GM12878 (cell line): ENCODE data around the gene CHRNA9. TPM values are rescaled to one million over a fixed set of nuclear protein-coding genes. Genes with fewer than 3 reads are reported as not detected.

ENCODE experiments used
- ATAC-seq: fragments of 200-7000 bp; cut with Tn5 transposase; 3 replicates; pipeline ENCODE4 v1.9.1; 2020; ENCODE audit warnings: mild to moderate bottlenecking, moderate library complexity
- BruUV-seq: library from RNA; stranded (reverse); fragments of 400-500 nt; replicated peaks from 2 replicates; lab custom pipeline; 2021; lab: Mats Ljungman, UMichigan
- CTCF ChIA-PET: fragments of 300-600 bp; sonication (Branson Sonifier 250); formaldehyde crosslinking; extraction: SDS; loops from one replicate; lab custom pipeline; 2021; ENCODE audit warnings: inconsistent platforms; lab: Yijun Ruan, JAX
- POLR2A ChIA-PET: fragments of 350-600 bp; formaldehyde crosslinking; extraction: SDS; loops from one replicate; lab custom pipeline; 2021; ENCODE audit warnings: inconsistent platforms; lab: Charles Lee
- RAD21 ChIA-PET: fragments of 300-600 bp; sonication (Branson Sonifier 250); formaldehyde crosslinking; loops from one replicate; lab custom pipeline; 2023; ENCODE audit warnings: antibody characterized with exemption; ENCODE audit not compliant: unreplicated experiment; lab: Charles Lee
- SMC1A ChIA-PET: fragments of 300-600 bp; sonication (Branson Sonifier 250); formaldehyde crosslinking; loops from one replicate; lab custom pipeline; 2023; ENCODE audit not compliant: unreplicated experiment, uncharacterized antibody; lab: Charles Lee
- DNase-seq: peaks from one replicate; pipeline ENCODE4 v3.0.0-alpha.2; 2011; ENCODE audit warnings: low read depth, low spot score
- FAIRE-seq: peaks from 3 replicates; lab custom pipeline; 2011; peaks lifted over from hg19 to GRCh38; lab: Jason Lieb, UNC
- H2AFZ ChIP-seq: 2 replicates; pipeline ENCODE4 v1.6.0; 2011; ENCODE audit warnings: low read depth, low read length, control low read depth; ENCODE audit not compliant: control insufficient read depth
- H3K27ac ChIP-seq: 2 replicates; pipeline ENCODE4 v1.5.1; 2011; ENCODE audit warnings: control low read depth; ENCODE audit not compliant: control insufficient read depth, insufficient read depth
- H3K27me3 ChIP-seq, 2 experiments: replicated peaks in 1 of 2; 2 replicates each; pipeline versions ENCODE4 v1.6.0 to v1.6.1; 2011; ENCODE audit warnings: low read length in 1 of 2; ENCODE audit not compliant: control insufficient read depth in 2 of 2, insufficient read depth in 2 of 2
- H3K36me3 ChIP-seq, 2 experiments: 2 replicates each; pipeline ENCODE4 v1.5.1; 2011; ENCODE audit warnings: low read length in 1 of 2; ENCODE audit not compliant: control insufficient read depth in 2 of 2, insufficient read depth in 2 of 2
- H3K4me1 ChIP-seq: 2 replicates; pipeline ENCODE4 v1.6.1; 2011; ENCODE audit warnings: mild to moderate bottlenecking, low read length, moderate library complexity, mixed read lengths; ENCODE audit not compliant: control insufficient read depth, insufficient read depth
- H3K4me2 ChIP-seq: 2 replicates; pipeline ENCODE4 v1.6.0; 2011; ENCODE audit warnings: control low read depth; ENCODE audit not compliant: control insufficient read depth, insufficient read depth
- H3K4me3 ChIP-seq: fragments of 200-600 bp; sonication (generic); 2 replicates; pipeline ENCODE4 v1.5.1; 2016
- H3K79me2 ChIP-seq: 2 replicates; pipeline ENCODE4 v1.6.0; 2011; ENCODE audit warnings: low read length; ENCODE audit not compliant: control insufficient read depth, insufficient read depth
- H3K9ac ChIP-seq: 2 replicates; pipeline ENCODE4 v1.8.0; 2011; ENCODE audit warnings: low read length, control low read depth, mixed read lengths; ENCODE audit not compliant: control insufficient read depth, insufficient read depth
- H3K9me3 ChIP-seq: replicated peaks from 3 replicates; pipeline ENCODE4 v1.5.1; 2011; ENCODE audit warnings: mild to moderate bottlenecking, low read length; ENCODE audit not compliant: control insufficient read depth, insufficient read depth
- H4K20me1 ChIP-seq: 2 replicates; pipeline ENCODE4 v1.6.0; 2011; ENCODE audit not compliant: control insufficient read depth, insufficient read depth
- ATF3 ChIP-seq: IDR thresholded peaks from 2 replicates; pipeline ENCODE4 v1.6.1; 2011; ENCODE audit warnings: low read depth, mild to moderate bottlenecking, low read length, moderate library complexity, borderline replicate concordance; ENCODE audit errors: extremely low read depth
- BCLAF1 ChIP-seq: fragments of 450-650 bp; IDR thresholded peaks from 2 replicates; pipeline ENCODE4 v1.6.1; 2017; ENCODE audit warnings: antibody characterized with exemption, mild to moderate bottlenecking, moderate library complexity
- CEBPB ChIP-seq, 2 experiments: fragments of 150-350 bp in 1 of 2; IDR thresholded peaks; 2 replicates each; pipeline ENCODE4 v1.6.1; 2012 to 2014; ENCODE audit warnings: low read depth in 2 of 2, low read length in 2 of 2, borderline replicate concordance in 1 of 2, inconsistent platforms in 1 of 2
- IRF4 ChIP-seq: IDR thresholded peaks from 2 replicates; pipeline ENCODE4 v1.6.1; 2011; ENCODE audit warnings: low read depth, low read length
- JUNB ChIP-seq: IDR thresholded peaks from 2 replicates; pipeline ENCODE4 v1.6.1; 2016; ENCODE audit warnings: antibody characterized with exemption, mild to moderate bottlenecking
- KDM1A ChIP-seq: fragments of 200-600 bp; sonication (generic); IDR thresholded peaks from 2 replicates; pipeline ENCODE4 v1.6.1; 2016; ENCODE audit warnings: borderline replicate concordance
- MEF2A ChIP-seq: IDR thresholded peaks from 2 replicates; pipeline ENCODE4 v1.6.1; 2011; ENCODE audit warnings: low read depth, mild to moderate bottlenecking, low read length, moderate library complexity; ENCODE audit not compliant: insufficient read depth
- NBN ChIP-seq: fragments of 450-650 bp; IDR thresholded peaks from 2 replicates; pipeline ENCODE4 v1.6.1; 2016
- PAX5 ChIP-seq: IDR thresholded peaks from 2 replicates; pipeline ENCODE4 v1.6.1; 2011; ENCODE audit warnings: low read depth, low read length, borderline replicate concordance
- POU2F2 ChIP-seq: IDR thresholded peaks from 3 replicates; pipeline ENCODE4 v1.6.1; 2011; ENCODE audit warnings: low read depth, mild to moderate bottlenecking, low read length, borderline replicate concordance
- ZNF384 ChIP-seq: IDR thresholded peaks from 2 replicates; pipeline ENCODE4 v1.6.1; 2012; ENCODE audit warnings: low read depth, mild to moderate bottlenecking, low read length, improper control_type of control experiment, borderline replicate concordance
- WGBS: methylation state at CpG from one replicate; pipeline ENCODE4 v1.1.6; 2016; ENCODE audit warnings: low lambda C conversion rate; ENCODE audit not compliant: insufficient replicate concordance, insufficient coverage; ENCODE audit errors: missing lambda C conversion rate; 5-methylcytosine and 5-hydroxymethylcytosine counted together
- in situ Hi-C: fragments of 300-500 bp; cut with MboI; formaldehyde crosslinking; loops from 9 replicates; pipeline ENCODE4 v1.14.3; 2018; ENCODE audit warnings: mixed read lengths
- intact Hi-C: fragments of 100-400 bp; cut with micrococcal nuclease; formaldehyde crosslinking; loops from one replicate; pipeline ENCODE4 v1.14.2; 2022; ENCODE audit not compliant: unreplicated experiment
- polyA plus RNA-seq, 11 experiments: library from polyadenylated mRNA; depleted of rRNA in 4 of 11; unstranded in 6 of 11; stranded (reverse) in 5 of 11; fragments of >200 nt; fragmentation: Nextera tagmentation in 4 of 11; fragmentation: Illumina TruSeq in 1 of 11; extraction: Ambion mirVana in 4 of 11; extraction: Trizol in 1 of 11; gene quantifications; 1 replicate in 1 of 11; 2 replicates in 10 of 11; pipeline versions ENCODE4 v1.2.1 to v1.2.3, GENCODE V29; 2011 to 2016; ENCODE audit warnings: inconsistent platforms in 2 of 11, missing spikeins in 2 of 11, low read depth in 1 of 11
- total RNA-seq, 4 experiments: library from RNA; depleted of rRNA in 3 of 4; stranded (reverse); fragments of >200 nt in 3 of 4; fragmentation: Illumina TruSeq in 1 of 4; extraction: Trizol in 1 of 4; gene quantifications; 2 replicates each; pipeline versions ENCODE4 v1.2.1 to v1.2.3, GENCODE V29; 2013 to 2021

The CHRNA9 gene
- total and polyA plus RNA-seq, 10 of the 15 experiments (the other 5 are each of a cell fraction or from before 2014, with no cell fraction given), result 0.05 to 0.09 (median 0.08) TPM; not detected in 7

GRCh38 chr4:40300371-40301162, 34.6 kb upstream of the CHRNA9 start:
- RAD21 ChIA-PET, result interaction anchor here (0.8 to 2.6 kb wide), 12 partner anchors 9 to 244 kb away, joined by 3 to 11 read pairs (median 4); partner anchors contain the start of gene N4BP2
- POLR2A ChIA-PET, result interaction anchor here (0.5 to 1.7 kb wide), 6 partner anchors 10 to 692 kb away, joined by 3 to 7 read pairs (median 4); no protein-coding TSS in a partner anchor
- H3K4me2 ChIP-seq, result peak overlapping the region; percentile 73

GRCh38 chr4:40301603-40302002, 33.5 kb upstream of the CHRNA9 start:
- ATAC-seq, result peak; percentile 67
- 2% methylated on average over 7 of the region's 7 CpGs for WGBS
- CTCF ChIA-PET, result interaction anchor here (1.2 to 2.2 kb wide), 7 partner anchors 9 to 116 kb away, joined by 3 to 10 read pairs (median 4); no protein-coding TSS in a partner anchor
- Histone ChIP-seq H3K4me2 (peak overlapping the region; percentile 73), H3K79me2 (peaks cover 2% of the 10 kb centered on the region), H3K4me3 (peak overlapping the region; percentile 25; the same call in 1 of the 2 replicates), H3K4me1 (peaks cover 56% of the 10 kb centered on the region), H3K27ac (peak overlapping the region; percentile 56), H3K9me3 (no peaks in the 10 kb centered on the region; the same call in 2 of the 3 replicates), H3K36me3 (no peaks in the 10 kb centered on the region), H3K9ac (peak overlapping the region; percentile 11), H4K20me1 (no peaks in the 10 kb centered on the region), H2AFZ (peak overlapping the region; percentile 45), H3K27me3 (no peaks in the 10 kb centered on the region)
- no TSS peak for BruUV-seq
- peak; percentile 85 for DNase-seq
- in situ Hi-C loops, result no loop called here
- intact Hi-C loops, result no loop called here
- RAD21 ChIA-PET, result interaction anchor here (0.8 to 2.6 kb wide), 14 partner anchors 11 to 149 kb away, joined by 3 to 11 read pairs (median 4); no protein-coding TSS in a partner anchor
- SMC1A ChIA-PET, result interaction anchor here (0.6 to 3.5 kb wide), 17 partner anchors 8 to 369 kb away, joined by 3 to 15 read pairs (median 4); partner anchors contain the start of gene RHOH
- FAIRE-seq, result peak; percentile 78
- POLR2A ChIA-PET, result interaction anchor here (0.5 to 1.7 kb wide), 5 partner anchors 72 to 311 kb away, joined by 3 to 5 read pairs (median 5); no protein-coding TSS in a partner anchor
- TF ChIP-seq ZNF384 (no peak), PAX5 (no peak; the same call in 1 of the 2 replicates), POU2F2 (peak; percentile 59; the same call in 1 of the 3 replicates), ATF3 (no peak), KDM1A (no peak), IRF4 (peak; percentile 64; the same call in 1 of the 2 replicates), BCLAF1 (no peak), CEBPB (IDR thresholded peaks at IDR 0.05; ENCODE audit: borderline replicate concordance in 1 of 2, low read depth in 2 of 2, low read length in 2 of 2) (no peak)

More at GRCh38 chr4:40300371-40301162, 34.6 kb upstream of the CHRNA9 start:
- ATAC-seq (peak; percentile 8; the same call in 2 of the 3 replicates), FAIRE-seq (no peak)
- Histone ChIP-seq H3K27me3 (no peaks in the 10 kb centered on the region), H3K27ac (peak overlapping the region; percentile 56), H3K79me2 (peaks cover 2% of the 10 kb centered on the region), H2AFZ (no peak overlapping the region)
- in situ Hi-C loops, result no loop called here
- peak; percentile 22; the same call in 1 of the 2 replicates for TF ChIP-seq KDM1A
- no peak for TF ChIP-seq MEF2A
- TF ChIP-seq JUNB, result peak; percentile 29
- TF ChIP-seq NBN, result no peak
- TF ChIP-seq, all 136 proteins: peak for 2
- Histone ChIP-seq H4K20me1 (no peaks in the 10 kb centered on the region), H3K36me3 (no peaks in the 10 kb centered on the region), H3K9me3 (no peaks in the 10 kb centered on the region; the same call in 1 of the 3 replicates), H3K4me3 (no peak overlapping the region), H3K4me1 (peaks cover 45% of the 10 kb centered on the region), H3K9ac (peak overlapping the region; percentile 3)
- BruUV-seq, result no TSS peak
- CTCF ChIA-PET, result interaction anchor here (0.6 to 2.2 kb wide), 9 partner anchors 10 to 149 kb away, joined by 3 to 10 read pairs (median 3); no protein-coding TSS in a partner anchor
- SMC1A ChIA-PET, result interaction anchor here (0.5 to 3.5 kb wide), 16 partner anchors 9 to 148 kb away, joined by 3 to 15 read pairs (median 5); partner anchors contain the start of gene RHOH
- WGBS, result 19% methylated on average over 9 of the region's 9 CpGs
- no peak for DNase-seq
- intact Hi-C loops, result no loop called here
